OCI-LY7 (cell line): ENCODE data around the gene ZNF3.

Experiments used
- CTCF ChIP-seq: fragments of 200-600 bp; sonication (generic); conservative IDR thresholded peaks from 2 replicates; pipeline ENCODE4 v1.5.1; 2014; ENCODE audit warnings: mild to moderate bottlenecking, antibody characterized with exemption, low read length, moderate library complexity, mixed read lengths
- EZH2phosphoT487 ChIP-seq: fragments of 200-600 bp; sonication (generic); IDR thresholded peaks from 2 replicates; pipeline ENCODE4 v1.6.1; 2018; ENCODE audit warnings: low read depth, borderline replicate concordance, mild to moderate bottlenecking, mixed run types, antibody characterized with exemption, low read length, moderate library complexity, mixed read lengths

- TF ChIP-seq CTCF, result no peak
- no peak for TF ChIP-seq EZH2phosphoT487
These were observed 54.3 kb downstream of the ZNF3 start for GRCh38 chr7:100027197-100027596.
